Measurements from ENCODE around the gene ADCY1. TPM values are rescaled to one million over a fixed set of nuclear protein-coding genes. Genes with fewer than 3 reads are reported as not detected.
A peak's percentile ranks its signal among the peaks of the same experiment; 100 is the strongest.
"Not testable (repeated sequence)": the region's sequence is repeated elsewhere in the genome, so short reads cannot be mapped to it uniquely, and the experiment has no call there.

Gene ADCY1
- total and polyA plus RNA-seq, 8 donors: 0.55 to 2.8 (median 2.5) TPM

GRCh38 chr7:45721686-45722598, 147.8 kb downstream of the ADCY1 start:
- H3K27ac ChIP-seq: no peak overlapping the region
- no peak for TF ChIP-seq CTCF (IDR thresholded peaks at IDR 0.05)
- H3K4me3 ChIP-seq: no peak overlapping the region
- intact Hi-C loops (cut with DNase I): no loop called here
- H3K4me1 ChIP-seq: no peaks in the 10 kb centered on the region
- no peaks in the 10 kb centered on the region for H3K27me3 ChIP-seq
- DNase-seq: peak in 1 of 4 donors; percentile 76
- H3K36me3 ChIP-seq: peaks cover 0 to 46% of the 10 kb centered on the region in 2 donors
- no peaks in the 10 kb centered on the region for H3K9me3 ChIP-seq
- ATAC-seq: no peak

DNA sequence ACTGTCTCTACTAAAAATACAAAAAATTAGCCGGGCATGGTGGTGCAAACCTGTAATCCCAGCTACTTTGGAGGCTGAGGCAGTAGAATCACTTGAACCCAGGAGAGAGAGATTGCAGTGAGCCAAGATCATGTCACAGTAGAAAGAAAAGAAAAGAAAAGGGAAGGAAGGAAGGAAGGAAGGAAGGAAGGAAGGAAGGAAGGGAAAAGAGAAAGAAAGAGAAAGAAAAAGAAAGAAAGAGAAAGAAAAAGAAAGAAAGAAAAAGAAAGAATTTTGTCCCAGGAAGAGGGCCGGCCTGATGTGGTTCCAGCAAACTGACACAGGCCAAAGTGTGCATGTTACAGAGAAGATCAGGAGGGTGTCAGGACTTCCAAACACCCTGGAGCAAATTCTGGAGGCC, 151.1 kb downstream of the ADCY1 start:
- ATAC-seq; intact Hi-C loops (cut with DNase I): not testable (repeated sequence)

DNA sequence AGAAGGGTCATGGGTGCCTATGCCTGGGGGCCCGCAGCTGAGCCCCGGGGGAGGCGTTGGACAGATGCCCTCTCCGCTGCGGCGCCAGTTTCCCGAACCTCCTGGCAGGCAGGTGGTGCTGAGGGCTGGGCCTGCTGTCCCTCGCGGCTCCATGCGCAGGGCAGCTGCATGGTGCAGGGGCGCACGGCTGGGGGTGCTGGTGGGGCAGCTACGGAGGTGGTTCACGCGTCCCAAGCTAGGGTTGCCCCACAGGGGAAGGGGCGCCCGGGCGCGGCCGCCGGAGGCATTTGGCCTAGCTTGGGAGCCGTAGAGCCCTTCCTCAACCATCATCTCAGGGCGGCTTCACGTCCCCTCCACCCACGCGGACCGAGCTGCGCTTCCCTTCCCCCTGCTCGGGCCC, 152.7 kb downstream of the ADCY1 start:
- Histone ChIP-seq H3K27me3 (no peaks in the 10 kb centered on the region), H3K27ac (no peak overlapping the region), H3K36me3 (peaks cover 0 to 65% of the 10 kb centered on the region in 2 donors), H3K4me1 (no peaks in the 10 kb centered on the region), H3K4me3 (no peak overlapping the region), H3K9me3 (no peaks in the 10 kb centered on the region)
- TF ChIP-seq CTCF (IDR thresholded peaks at IDR 0.05): no peak
- DNase-seq (peak in 1 of 4 donors; percentile 71), ATAC-seq (no peak)
- intact Hi-C loops (cut with DNase I): no loop called here

More for the DNA sequence above, 151.1 kb downstream of the ADCY1 start:
- H3K9me3 ChIP-seq, H3K27me3 ChIP-seq, H3K27ac ChIP-seq, H3K4me3 ChIP-seq, DNase-seq, H3K4me1 ChIP-seq: not testable (repeated sequence)
- H3K36me3 ChIP-seq: peaks cover 0 to 65% of the 10 kb centered on the region in 2 donors

GRCh38 chr7:45731692-45732443, 157.7 kb downstream of the ADCY1 start:
- ATAC-seq; H3K27ac ChIP-seq; intact Hi-C loops (cut with DNase I); H3K4me3 ChIP-seq; DNase-seq; H3K9me3 ChIP-seq; H3K27me3 ChIP-seq; H3K4me1 ChIP-seq: not testable (repeated sequence)
- peaks cover 0 to 29% of the 10 kb centered on the region in 2 donors for H3K36me3 ChIP-seq

- peak in 1 of 4 donors; percentile 48 for DNase-seq
- H3K27me3 ChIP-seq; H3K4me3 ChIP-seq; H3K27ac ChIP-seq; intact Hi-C loops (cut with DNase I); ATAC-seq; H3K9me3 ChIP-seq; H3K4me1 ChIP-seq: not testable (repeated sequence)
- peaks cover 0 to 48% of the 10 kb centered on the region in 2 donors for H3K36me3 ChIP-seq
These were observed 164.8 kb downstream of the ADCY1 start for GRCh38 chr7:45738920-45739319.

DNA sequence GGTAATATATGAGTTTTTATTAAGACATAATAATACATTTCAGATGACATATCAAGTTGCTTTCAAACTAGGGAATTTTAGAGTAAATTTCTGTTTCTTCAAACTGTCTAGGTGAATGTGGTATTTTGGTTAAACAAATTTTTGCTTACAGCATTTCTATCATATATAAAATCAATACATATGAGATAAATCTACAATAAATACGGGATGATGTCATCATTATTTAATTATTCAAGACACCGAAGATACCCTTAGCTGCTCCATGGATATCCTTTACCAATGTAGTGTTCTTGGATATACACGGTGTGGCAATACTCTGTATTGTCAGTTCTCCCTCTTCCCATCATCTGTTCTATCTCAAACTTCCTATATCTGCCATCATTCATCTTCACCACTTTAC, 166.4 kb downstream of the ADCY1 start:
- DNase-seq; intact Hi-C loops (cut with DNase I); H3K27ac ChIP-seq; H3K4me1 ChIP-seq; H3K27me3 ChIP-seq; H3K9me3 ChIP-seq; ATAC-seq; H3K4me3 ChIP-seq: not testable (repeated sequence)
- H3K36me3 ChIP-seq: peaks cover 0 to 44% of the 10 kb centered on the region in 2 donors

- H3K36me3 ChIP-seq: peaks cover 0 to 47% of the 10 kb centered on the region in 2 donors
- H3K27me3 ChIP-seq; H3K4me1 ChIP-seq; H3K27ac ChIP-seq; intact Hi-C loops (cut with DNase I); H3K4me3 ChIP-seq; DNase-seq; ATAC-seq; H3K9me3 ChIP-seq: not testable (repeated sequence)
These were observed 174.8 kb downstream of the ADCY1 start for GRCh38 chr7:45748976-45749375.

DNA sequence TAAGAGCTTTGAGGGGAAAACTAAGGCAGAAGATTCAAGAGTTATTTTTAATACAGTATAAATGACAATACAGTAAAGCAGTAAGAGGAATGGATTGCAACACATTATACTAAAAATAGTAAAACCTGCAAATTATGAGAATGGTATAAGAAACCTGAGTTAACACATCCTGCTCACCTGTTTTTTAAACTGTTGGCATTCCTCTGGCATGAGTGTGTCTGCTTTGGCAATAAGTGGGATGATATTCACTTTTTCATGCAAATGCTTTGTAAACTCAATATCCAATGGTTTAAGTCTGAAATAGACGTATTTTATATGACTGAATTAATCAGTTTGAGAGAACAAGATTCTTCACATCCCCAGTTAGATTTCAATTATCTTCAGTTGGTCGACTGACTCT, 177.2 kb downstream of the ADCY1 start:
- ATAC-seq; H3K27me3 ChIP-seq; H3K4me3 ChIP-seq; H3K27ac ChIP-seq; DNase-seq; H3K9me3 ChIP-seq; intact Hi-C loops (cut with DNase I); H3K4me1 ChIP-seq: not testable (repeated sequence)
- peaks cover 0 to 38% of the 10 kb centered on the region in 2 donors for H3K36me3 ChIP-seq

GRCh38 chr7:45756333-45756732, 182.2 kb downstream of the ADCY1 start:
- DNase-seq; ATAC-seq; H3K27me3 ChIP-seq; H3K27ac ChIP-seq; intact Hi-C loops (cut with DNase I); H3K4me1 ChIP-seq; H3K4me3 ChIP-seq; H3K9me3 ChIP-seq: not testable (repeated sequence)
- peaks cover 0 to 24% of the 10 kb centered on the region in 2 donors for H3K36me3 ChIP-seq

- H3K27me3 ChIP-seq; ATAC-seq; H3K4me3 ChIP-seq; H3K27ac ChIP-seq; DNase-seq; H3K9me3 ChIP-seq; intact Hi-C loops (cut with DNase I); H3K4me1 ChIP-seq: not testable (repeated sequence)
- H3K36me3 ChIP-seq: peaks cover 0 to 23% of the 10 kb centered on the region in 2 donors
These were observed 182.6 kb downstream of the ADCY1 start for GRCh38 chr7:45756757-45757156.

GRCh38 chr7:45759464-45759863, 185.3 kb downstream of the ADCY1 start:
- DNase-seq; H3K36me3 ChIP-seq; H3K4me3 ChIP-seq; intact Hi-C loops (cut with DNase I); H3K27me3 ChIP-seq; H3K9me3 ChIP-seq; ATAC-seq; H3K27ac ChIP-seq: not testable (repeated sequence)
- H3K4me1 ChIP-seq: peaks cover 0 to 12% of the 10 kb centered on the region in 2 donors
